Activated T-helper 9 cell treated with anti-CD3 and anti-CD28 coated beads, Interleukin-2, amount 50 U/mL, for 16 hours (primary cell): Measurements from ENCODE around the gene GPRASP3.
A peak's percentile ranks its signal among the peaks of the same experiment; 100 is the strongest.

Source experiments
- DNase-seq: peaks from one replicate; pipeline ENCODE4 v3.0.0-alpha.2; 2020; ENCODE audit warnings: low read depth

GPRASP3 gene

GRCh38 chrX:102765217-102765616 lies 44.7 kb downstream of the GPRASP3 start:
- no peak for DNase-seq

GRCh38 chrX:102765809-102766208 lies 45.3 kb downstream of the GPRASP3 start:
- no peak for DNase-seq

GRCh38 chrX:102767287-102767686 lies 46.7 kb downstream of the GPRASP3 start:
- no peak for DNase-seq

GRCh38 chrX:102768987-102769761 lies 48.6 kb downstream of the GPRASP3 start:
- peak; percentile 64 for DNase-seq
